Smooth muscle cell (in vitro differentiated cells): Measurements from ENCODE around the gene PFKP. TPM values are rescaled to one million over a fixed set of nuclear protein-coding genes. Genes with fewer than 3 reads are reported as not detected.

Experiments
- DNase-seq: peaks from one replicate; lab custom pipeline; 2025; ENCODE audit not compliant: unreplicated experiment; lab: John Stamatoyannopoulos, UW
- H2AFZ ChIP-seq: fragments of 200-600 bp; sonication (generic); 2 replicates; pipeline ENCODE4 v1.6.0; 2016; ENCODE audit warnings: antibody characterized with exemption, low read depth, mild to moderate bottlenecking
- H3F3A ChIP-seq: fragments of 200-600 bp; sonication (generic); 2 replicates; pipeline ENCODE4 v1.6.0; 2017; ENCODE audit warnings: antibody characterized with exemption, low read depth
- H3K27ac ChIP-seq: fragments of 200-600 bp; sonication (generic); 2 replicates; pipeline ENCODE4 v1.5.1; 2016; ENCODE audit warnings: low read depth, mild to moderate bottlenecking
- H3K27me3 ChIP-seq: fragments of 200-600 bp; sonication (generic); 2 replicates; pipeline ENCODE4 v1.6.1; 2016; ENCODE audit warnings: low read depth, mild to moderate bottlenecking
- H3K36me3 ChIP-seq: fragments of 200-600 bp; sonication (generic); 2 replicates; pipeline ENCODE4 v1.5.1; 2016; ENCODE audit warnings: low read depth
- H3K4me1 ChIP-seq: fragments of 200-600 bp; sonication (generic); 2 replicates; pipeline ENCODE4 v1.5.1; 2016; ENCODE audit warnings: low read depth
- H3K4me2 ChIP-seq: fragments of 200-600 bp; sonication (generic); 2 replicates; pipeline ENCODE4 v1.6.0; 2016; ENCODE audit warnings: mild to moderate bottlenecking
- H3K4me3 ChIP-seq: fragments of 200-600 bp; sonication (generic); 2 replicates; pipeline ENCODE4 v1.5.1; 2016; ENCODE audit warnings: mild to moderate bottlenecking
- H3K79me2 ChIP-seq: fragments of 200-600 bp; sonication (generic); 2 replicates; pipeline ENCODE4 v1.6.0; 2016; ENCODE audit warnings: low read depth, mild to moderate bottlenecking
- H3K9ac ChIP-seq: fragments of 200-600 bp; sonication (generic); 2 replicates; pipeline ENCODE4 v1.6.0; 2016; ENCODE audit warnings: low read depth
- H3K9me3 ChIP-seq: fragments of 200-600 bp; sonication (generic); replicated peaks from 2 replicates; pipeline ENCODE4 v1.5.1; 2016; ENCODE audit warnings: low read depth
- H4K20me1 ChIP-seq: fragments of 200-600 bp; sonication (generic); 2 replicates; pipeline ENCODE4 v1.6.0; 2016; ENCODE audit warnings: low read depth
- WGBS: methylation state at CpG from one replicate; pipeline ENCODE4 v1.1.7; 2016; ENCODE audit warnings: low lambda C conversion rate; 5-methylcytosine and 5-hydroxymethylcytosine counted together
- polyA plus RNA-seq: library from polyadenylated mRNA; unstranded; fragments of >200 nt; fragmentation: Nextera tagmentation; extraction: Ambion mirVana; gene quantifications from 2 replicates; pipeline ENCODE4 v1.2.1, GENCODE V29; 2016
- total RNA-seq: library from RNA; depleted of rRNA; stranded (reverse); fragments of >200 nt; gene quantifications from 2 replicates; pipeline ENCODE4 v1.2.3, GENCODE V29; 2014
- TF ChIP-seq, protein P1 (sequence below): fragments of 200-600 bp; sonication (generic); IDR thresholded peaks from 2 replicates; pipeline ENCODE4 v1.5.1; 2017; ENCODE audit warnings: borderline replicate concordance, mild to moderate bottlenecking, antibody characterized with exemption; ENCODE audit not compliant: insufficient read depth, poor library complexity, severe bottlenecking

Gene PFKP
- total and polyA plus RNA-seq, 2 experiments from 2014 or later = 178 to 203 TPM

GRCh38 chr10:3148994-3149393 is 81.6 kb downstream of the PFKP start:
- H3K9me3 ChIP-seq = no peaks in the 10 kb centered on the region
- H2AFZ ChIP-seq = no peak overlapping the region

DNA sequence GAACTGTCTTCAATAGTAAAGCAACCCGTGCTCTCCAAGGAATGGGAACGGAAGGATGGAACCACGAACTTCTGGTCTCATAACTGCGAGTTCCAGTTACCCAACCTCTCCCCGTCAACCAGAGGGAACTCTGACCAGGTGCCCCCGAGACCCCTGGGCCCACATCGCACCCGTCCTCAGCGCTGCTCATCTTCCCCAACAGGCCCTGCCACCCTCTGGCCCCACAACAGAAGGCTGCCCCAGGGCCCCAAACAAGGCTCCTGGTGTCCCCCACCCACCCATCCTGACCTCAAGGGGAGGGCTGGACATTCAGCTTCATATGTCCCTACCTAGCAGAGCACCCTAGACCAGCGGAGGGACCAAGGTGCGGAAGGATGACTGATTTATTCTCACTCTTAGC is 82.6 kb downstream of the PFKP start:
- H3K4me1 ChIP-seq = no peaks in the 10 kb centered on the region
- H3K27ac ChIP-seq = no peak overlapping the region
- H3K4me3 ChIP-seq = no peak overlapping the region
- WGBS = 95% methylated on average over 11 of the region's 11 CpGs
- H3K4me2 ChIP-seq = no peak overlapping the region
- H3K9me3 ChIP-seq = no peaks in the 10 kb centered on the region
- no peak overlapping the region for H3K9ac ChIP-seq
- peaks cover 16% of the 10 kb centered on the region for H3K36me3 ChIP-seq
- no peak for DNase-seq
- no peaks in the 10 kb centered on the region for H3F3A ChIP-seq
- TF ChIP-seq, protein P1, sequence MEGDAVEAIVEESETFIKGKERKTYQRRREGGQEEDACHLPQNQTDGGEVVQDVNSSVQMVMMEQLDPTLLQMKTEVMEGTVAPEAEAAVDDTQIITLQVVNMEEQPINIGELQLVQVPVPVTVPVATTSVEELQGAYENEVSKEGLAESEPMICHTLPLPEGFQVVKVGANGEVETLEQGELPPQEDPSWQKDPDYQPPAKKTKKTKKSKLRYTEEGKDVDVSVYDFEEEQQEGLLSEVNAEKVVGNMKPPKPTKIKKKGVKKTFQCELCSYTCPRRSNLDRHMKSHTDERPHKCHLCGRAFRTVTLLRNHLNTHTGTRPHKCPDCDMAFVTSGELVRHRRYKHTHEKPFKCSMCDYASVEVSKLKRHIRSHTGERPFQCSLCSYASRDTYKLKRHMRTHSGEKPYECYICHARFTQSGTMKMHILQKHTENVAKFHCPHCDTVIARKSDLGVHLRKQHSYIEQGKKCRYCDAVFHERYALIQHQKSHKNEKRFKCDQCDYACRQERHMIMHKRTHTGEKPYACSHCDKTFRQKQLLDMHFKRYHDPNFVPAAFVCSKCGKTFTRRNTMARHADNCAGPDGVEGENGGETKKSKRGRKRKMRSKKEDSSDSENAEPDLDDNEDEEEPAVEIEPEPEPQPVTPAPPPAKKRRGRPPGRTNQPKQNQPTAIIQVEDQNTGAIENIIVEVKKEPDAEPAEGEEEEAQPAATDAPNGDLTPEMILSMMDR = no peak
- H2AFZ ChIP-seq = no peak overlapping the region
- H3K27me3 ChIP-seq = no peaks in the 10 kb centered on the region
- H3K79me2 ChIP-seq = no peaks in the 10 kb centered on the region
- no peaks in the 10 kb centered on the region for H4K20me1 ChIP-seq

More at GRCh38 chr10:3148994-3149393, 81.6 kb downstream of the PFKP start:
- Histone ChIP-seq H3K27ac (no peak overlapping the region), H3K9ac (no peak overlapping the region), H4K20me1 (no peaks in the 10 kb centered on the region), H3K79me2 (no peaks in the 10 kb centered on the region), H3K27me3 (no peaks in the 10 kb centered on the region), H3K4me1 (no peaks in the 10 kb centered on the region), H3K4me2 (no peak overlapping the region), H3F3A (no peaks in the 10 kb centered on the region), H3K4me3 (no peak overlapping the region), H3K36me3 (peaks cover 18% of the 10 kb centered on the region)
- DNase-seq = no peak
- TF ChIP-seq, protein P1 = no peak
- WGBS = 92% methylated on average over 9 of the region's 9 CpGs

DNA sequence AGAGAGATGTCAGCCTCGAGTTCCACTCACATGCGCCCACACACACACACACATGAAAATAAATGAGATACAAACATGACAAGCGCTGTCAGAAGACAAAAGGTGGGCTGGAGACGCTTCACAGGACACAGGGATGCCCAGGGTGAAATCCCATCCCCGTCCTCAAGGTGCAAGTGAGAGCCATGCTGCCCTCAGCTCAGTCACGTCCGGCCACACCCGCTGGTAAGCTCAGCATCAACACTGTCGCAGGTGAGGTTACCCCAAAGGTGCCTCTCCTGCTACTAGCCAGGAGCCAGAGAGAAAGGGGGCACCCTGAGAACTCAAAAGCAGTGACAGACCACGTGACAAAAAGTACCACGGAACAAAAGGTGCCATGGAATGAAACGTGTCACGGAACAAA is 83.0 kb downstream of the PFKP start:
- peaks cover 15% of the 10 kb centered on the region for H3K36me3 ChIP-seq
- H3K9me3 ChIP-seq = no peaks in the 10 kb centered on the region
- no peak overlapping the region for H2AFZ ChIP-seq
- H3K4me1 ChIP-seq = no peaks in the 10 kb centered on the region
- no peaks in the 10 kb centered on the region for H4K20me1 ChIP-seq
- no peak overlapping the region for H3K4me3 ChIP-seq
- no peak for DNase-seq
- H3K9ac ChIP-seq = no peak overlapping the region
- no peaks in the 10 kb centered on the region for H3K27me3 ChIP-seq
- TF ChIP-seq, protein P1 = no peak
- no peaks in the 10 kb centered on the region for H3F3A ChIP-seq
- no peak overlapping the region for H3K4me2 ChIP-seq
- 97% methylated on average over 13 of the region's 13 CpGs for WGBS
- no peaks in the 10 kb centered on the region for H3K79me2 ChIP-seq
- no peak overlapping the region for H3K27ac ChIP-seq

- Histone ChIP-seq H3K27ac (no peak overlapping the region), H3K9ac (no peak overlapping the region), H3K4me2 (no peak overlapping the region), H3K79me2 (no peaks in the 10 kb centered on the region), H3F3A (no peaks in the 10 kb centered on the region), H4K20me1 (no peaks in the 10 kb centered on the region), H3K4me3 (no peak overlapping the region), H3K9me3 (no peaks in the 10 kb centered on the region), H3K4me1 (no peaks in the 10 kb centered on the region), H2AFZ (no peak overlapping the region), H3K27me3 (no peaks in the 10 kb centered on the region), H3K36me3 (peaks cover 15% of the 10 kb centered on the region)
- TF ChIP-seq, protein P1 = no peak
- WGBS = 94% methylated on average over 14 of the region's 14 CpGs
- no peak for DNase-seq
These were observed 83.6 kb downstream of the PFKP start for GRCh38 chr10:3150961-3151360.
